GM23338 (cell line): ENCODE measurements around the gene TSPAN19. TPM values are rescaled to one million over a fixed set of nuclear protein-coding genes. Genes with fewer than 3 reads are reported as not detected.
A peak's percentile ranks its signal among the peaks of the same experiment; 100 is the strongest.

Experiments
- ATAC-seq: fragments of 200-7000 bp; cut with Tn5 transposase; 3 replicates; pipeline ENCODE4 v1.9.1; 2020
- DNase-seq: peaks from one replicate; pipeline ENCODE4 v3.0.0-alpha.2; 2015; ENCODE audit warnings: low spot score
- H2AFZ ChIP-seq: fragments of 200-600 bp; sonication (generic); 2 replicates; pipeline ENCODE4 v1.8.0; 2016; ENCODE audit warnings: antibody characterized with exemption, mild to moderate bottlenecking, moderate library complexity
- H3F3A ChIP-seq: fragments of 200-600 bp; sonication (generic); replicated peaks from 2 replicates; pipeline ENCODE4 v1.8.0; 2017; ENCODE audit warnings: antibody characterized with exemption, mixed run types, low read depth
- H3K27ac ChIP-seq: fragments of 200-600 bp; sonication (generic); 2 replicates; pipeline ENCODE4 v1.6.1; 2016; ENCODE audit warnings: low read depth
- H3K27me3 ChIP-seq: fragments of 200-600 bp; sonication (generic); 2 replicates; pipeline ENCODE4 v1.8.0; 2016; ENCODE audit warnings: mild to moderate bottlenecking, mixed run types, moderate library complexity; ENCODE audit not compliant: insufficient read depth
- H3K36me3 ChIP-seq: fragments of 200-600 bp; sonication (generic); 2 replicates; pipeline ENCODE4 v1.8.0; 2016; ENCODE audit warnings: mild to moderate bottlenecking; ENCODE audit not compliant: insufficient read depth
- H3K4me1 ChIP-seq: fragments of 200-600 bp; sonication (generic); 2 replicates; pipeline ENCODE4 v1.8.0; 2016; ENCODE audit warnings: mild to moderate bottlenecking, moderate library complexity; ENCODE audit not compliant: insufficient read depth
- H3K4me2 ChIP-seq: fragments of 200-600 bp; sonication (generic); 2 replicates; pipeline ENCODE4 v1.7.1; 2017; ENCODE audit warnings: mixed run types
- H3K4me3 ChIP-seq: fragments of 200-600 bp; sonication (generic); 2 replicates; pipeline ENCODE4 v1.6.1; 2016; ENCODE audit warnings: mixed run types
- H3K79me2 ChIP-seq: fragments of 200-600 bp; sonication (generic); replicated peaks from 2 replicates; pipeline ENCODE4 v1.8.0; 2017; ENCODE audit warnings: mild to moderate bottlenecking; ENCODE audit not compliant: insufficient read depth
- H3K9me2 ChIP-seq: fragments of 200-600 bp; sonication (generic); 2 replicates; pipeline ENCODE4 v1.8.0; 2017; ENCODE audit not compliant: insufficient read depth
- H4K20me1 ChIP-seq: fragments of 200-600 bp; sonication (generic); replicated peaks from 2 replicates; pipeline ENCODE4 v1.8.0; 2017; ENCODE audit warnings: mild to moderate bottlenecking; ENCODE audit not compliant: insufficient read depth
- H3K27ac Mint-ChIP-seq: 2 replicates; pipeline ENCODE4 v1.8.0; 2020; ENCODE audit warnings: inconsistent platforms, mild to moderate bottlenecking, moderate library complexity, mixed read lengths
- H3K27me3 Mint-ChIP-seq: 3 replicates; pipeline ENCODE4 v1.8.0; 2022; ENCODE audit warnings: low read depth, mild to moderate bottlenecking, moderate library complexity, mixed read lengths, inconsistent platforms; ENCODE audit not compliant: insufficient read depth, poor library complexity
- H3K36me3 Mint-ChIP-seq: 3 replicates; pipeline ENCODE4 v1.8.0; 2021; ENCODE audit warnings: low read depth, mild to moderate bottlenecking, inconsistent platforms, moderate library complexity, mixed read lengths
- H3K4me1 Mint-ChIP-seq: 3 replicates; pipeline ENCODE4 v1.8.0; 2020; ENCODE audit warnings: mild to moderate bottlenecking, inconsistent platforms, mixed read lengths
- H3K4me3 Mint-ChIP-seq: 3 replicates; pipeline ENCODE4 v1.8.0; 2021; ENCODE audit warnings: moderate library complexity, mild to moderate bottlenecking, inconsistent platforms, mixed read lengths
- H3K9me3 Mint-ChIP-seq: 3 replicates; pipeline ENCODE4 v1.8.0; 2020; ENCODE audit warnings: moderate library complexity, mild to moderate bottlenecking, inconsistent platforms, mixed read lengths
- CREB1 ChIP-seq: fragments of 250-450 bp; sonication (Bioruptor Pico); IDR thresholded peaks from 2 replicates; pipeline ENCODE4 v1.5.0; 2020; ENCODE audit warnings: low read depth, mild to moderate bottlenecking, moderate library complexity
- ETS1 ChIP-seq: IDR thresholded peaks from 2 replicates; pipeline ENCODE4 v1.6.1; 2016; ENCODE audit warnings: antibody characterized with exemption
- EZH2 ChIP-seq: fragments of 200-600 bp; sonication (generic); IDR thresholded peaks from one replicate; pipeline ENCODE4 v1.8.0; 2017; ENCODE audit warnings: antibody characterized with exemption, mild to moderate bottlenecking, low read depth; ENCODE audit not compliant: unreplicated experiment
- JUNB ChIP-seq: IDR thresholded peaks from one replicate; pipeline ENCODE4 v1.6.1; 2016; ENCODE audit warnings: antibody characterized with exemption; ENCODE audit not compliant: unreplicated experiment
- REST ChIP-seq: IDR thresholded peaks from one replicate; pipeline ENCODE4 v1.6.1; 2018; ENCODE audit warnings: antibody characterized with exemption; ENCODE audit not compliant: unreplicated experiment
- STAT1 ChIP-seq: IDR thresholded peaks from one replicate; pipeline ENCODE4 v1.6.1; 2016; ENCODE audit warnings: antibody characterized with exemption; ENCODE audit not compliant: unreplicated experiment
- ZNF114 ChIP-seq: fragments of 250-450 bp; sonication (Bioruptor Pico); IDR thresholded peaks from 2 replicates; pipeline ENCODE4 v1.5.0; 2020; ENCODE audit warnings: mild to moderate bottlenecking, moderate library complexity
- ZNF462 ChIP-seq: fragments of 250-450 bp; sonication (Bioruptor Pico); IDR thresholded peaks from 2 replicates; pipeline ENCODE4 v1.5.0; 2020; ENCODE audit warnings: mild to moderate bottlenecking, moderate library complexity
- polyA plus RNA-seq: library from polyadenylated mRNA; unstranded; fragments of >200 nt; fragmentation: Nextera tagmentation; extraction: Ambion mirVana; gene quantifications from 2 replicates; pipeline ENCODE4 v1.2.1, GENCODE V29; 2016
- total RNA-seq: library from RNA; depleted of rRNA; stranded (reverse); fragments of >200 nt; shearing (Covaris generic); gene quantifications from 2 replicates; pipeline ENCODE4 v1.2.3, GENCODE V29; 2014

The TSPAN19 gene
- total and polyA plus RNA-seq, 2 experiments from 2014 or later, result 0.44 to 0.80 TPM

- TF ChIP-seq JUNB, result no peak
- no peak for TF ChIP-seq EZH2
- TF ChIP-seq CREB1, result no peak
- TF ChIP-seq STAT1, result no peak
- no peak for TF ChIP-seq REST
- TF ChIP-seq ETS1, result no peak
These were observed 28.2 kb downstream of the TSPAN19 start (continued) for GRCh38 chr12:85007836-85008235.

GRCh38 chr12:85006206-85006605 lies 29.9 kb downstream of the TSPAN19 start:
- DNase-seq (no peak), ATAC-seq (no peak)
- Mint-ChIP-seq H3K4me3 (no peak overlapping the region; the same call in 2 of the 3 replicates), H3K4me1 (peaks cover 31% of the 10 kb centered on the region), H3K27me3 (no peaks in the 10 kb centered on the region), H3K9me3 (peaks cover 8% of the 10 kb centered on the region; the same call in 2 of the 3 replicates), H3K36me3 (peaks cover 23% of the 10 kb centered on the region; the same call in 2 of the 3 replicates), H3K27ac (no peak overlapping the region; the same call in 1 of the 2 replicates)
- Histone ChIP-seq H3K4me1 (peaks cover 23% of the 10 kb centered on the region), H3K27ac (no peak overlapping the region), H3K4me3 (no peak overlapping the region), H3K27me3 (no peaks in the 10 kb centered on the region), H2AFZ (no peak overlapping the region), H3K36me3 (no peaks in the 10 kb centered on the region), H3K9me2 (peaks cover 7% of the 10 kb centered on the region), H4K20me1 (no peaks in the 10 kb centered on the region), H3K4me2 (peak overlapping the region; percentile 49), H3F3A (no peaks in the 10 kb centered on the region), H3K79me2 (no peaks in the 10 kb centered on the region)
- TF ChIP-seq CREB1 (no peak), REST (no peak), ZNF462 (CRISPR knock-in tag) (no peak), ETS1 (no peak), JUNB (no peak), ZNF114 (CRISPR knock-in tag) (no peak), EZH2 (no peak)
